ENCODE measurements around the gene PHC3. TPM values are rescaled to one million over a fixed set of nuclear protein-coding genes. Genes with fewer than 3 reads are reported as not detected.
"Not testable (repeated sequence)": the region's sequence is repeated elsewhere in the genome, so short reads cannot be mapped to it uniquely, and the experiment has no call there.

PHC3 gene
- total RNA-seq, 4 donors from 2014 or later = 73.1 to 128 (median 93.7) TPM

DNA sequence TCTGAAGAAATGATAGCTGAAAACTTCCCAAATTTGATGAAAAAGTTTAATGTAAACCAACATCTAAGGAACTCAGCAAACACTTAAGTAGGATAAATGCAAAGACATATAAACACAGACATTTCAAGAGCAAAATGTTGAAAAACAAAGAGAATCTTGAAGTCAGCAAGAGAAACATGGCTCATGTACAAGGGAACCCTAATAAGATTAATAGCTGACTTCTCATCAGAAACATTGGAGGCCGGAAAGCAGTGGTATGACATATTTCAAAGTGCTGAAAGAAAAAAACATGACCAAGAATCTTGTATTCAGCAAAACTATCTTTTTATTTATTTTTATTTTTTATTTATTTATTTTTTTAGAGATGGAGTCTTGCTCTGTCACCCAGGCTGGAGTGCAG lies 30.1 kb upstream of the PHC3 start:
- WGBS, 2 donors = 97 to 99% methylated on average over 1 of the region's 1 CpG
- DNase-seq = no peak
- intact Hi-C loops (cut with DNase I) = no loop called here

DNA sequence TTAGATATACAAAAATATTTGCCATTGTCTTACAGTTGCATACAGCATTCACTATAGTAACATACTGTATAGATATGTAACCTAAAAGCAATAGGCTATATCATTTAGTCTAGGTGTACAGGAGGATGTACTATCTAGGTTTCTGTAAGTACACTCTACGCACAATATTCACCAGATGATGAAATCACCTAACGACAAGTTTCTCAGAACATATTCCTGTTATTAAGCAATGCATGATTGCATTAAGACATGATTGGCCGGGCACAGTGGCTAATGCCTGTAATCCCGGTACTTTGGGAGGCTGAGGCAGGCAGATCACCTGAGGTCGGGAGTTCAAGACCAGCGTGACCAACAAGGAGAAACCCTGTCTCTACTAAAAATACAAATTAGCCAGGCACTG lies 26.2 kb upstream of the PHC3 start:
- intact Hi-C loops (cut with DNase I) = no loop called here
- H3K4me3 ChIP-seq (replicated peaks in 1 of 3) = no peak overlapping the region
- 77 to 81% methylated on average over 6 of the region's 6 CpGs for WGBS, 2 donors

More for the DNA sequence above, 30.1 kb upstream of the PHC3 start:
- H3K4me1 ChIP-seq = no peaks in the 10 kb centered on the region
- H3K27ac ChIP-seq = no peak overlapping the region
- H3K9me3 ChIP-seq = no peaks in the 10 kb centered on the region
- H3K36me3 ChIP-seq = no peaks in the 10 kb centered on the region
- TF ChIP-seq, protein P1, sequence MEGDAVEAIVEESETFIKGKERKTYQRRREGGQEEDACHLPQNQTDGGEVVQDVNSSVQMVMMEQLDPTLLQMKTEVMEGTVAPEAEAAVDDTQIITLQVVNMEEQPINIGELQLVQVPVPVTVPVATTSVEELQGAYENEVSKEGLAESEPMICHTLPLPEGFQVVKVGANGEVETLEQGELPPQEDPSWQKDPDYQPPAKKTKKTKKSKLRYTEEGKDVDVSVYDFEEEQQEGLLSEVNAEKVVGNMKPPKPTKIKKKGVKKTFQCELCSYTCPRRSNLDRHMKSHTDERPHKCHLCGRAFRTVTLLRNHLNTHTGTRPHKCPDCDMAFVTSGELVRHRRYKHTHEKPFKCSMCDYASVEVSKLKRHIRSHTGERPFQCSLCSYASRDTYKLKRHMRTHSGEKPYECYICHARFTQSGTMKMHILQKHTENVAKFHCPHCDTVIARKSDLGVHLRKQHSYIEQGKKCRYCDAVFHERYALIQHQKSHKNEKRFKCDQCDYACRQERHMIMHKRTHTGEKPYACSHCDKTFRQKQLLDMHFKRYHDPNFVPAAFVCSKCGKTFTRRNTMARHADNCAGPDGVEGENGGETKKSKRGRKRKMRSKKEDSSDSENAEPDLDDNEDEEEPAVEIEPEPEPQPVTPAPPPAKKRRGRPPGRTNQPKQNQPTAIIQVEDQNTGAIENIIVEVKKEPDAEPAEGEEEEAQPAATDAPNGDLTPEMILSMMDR (IDR thresholded peaks at IDR 0.05) = no peak
- no peaks in the 10 kb centered on the region for H3K27me3 ChIP-seq
- H3K4me3 ChIP-seq (replicated peaks in 1 of 3) = no peak overlapping the region

DNA sequence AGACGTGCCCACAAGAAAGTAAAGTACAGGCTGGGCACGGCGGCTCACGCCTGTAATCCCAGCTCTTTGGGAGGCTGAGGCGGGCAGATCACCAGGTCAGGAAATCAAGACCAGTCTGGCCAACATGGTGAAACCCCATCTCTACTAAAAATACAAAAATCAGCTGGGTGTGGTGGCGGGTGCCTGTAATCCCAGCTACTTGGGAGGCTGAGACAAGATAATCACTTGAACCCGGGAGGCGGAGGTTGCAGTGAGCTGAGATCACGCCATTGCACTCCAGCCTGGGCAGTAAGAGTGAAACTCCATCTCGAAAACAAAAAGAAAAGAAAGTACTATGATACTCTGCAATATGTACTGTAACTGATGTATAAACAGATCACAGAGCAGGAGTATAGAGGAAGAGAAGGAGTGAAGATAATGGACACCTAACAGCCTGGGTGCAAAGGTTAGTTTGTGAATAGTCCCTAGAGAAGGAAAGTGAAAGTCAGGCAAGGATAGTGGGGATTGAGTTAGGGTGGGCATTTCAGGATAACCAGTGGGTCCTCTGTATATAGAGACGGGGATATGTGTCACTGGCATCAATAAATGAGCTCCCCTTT lies 24.7 kb upstream of the PHC3 start:
- 93 to 97% methylated on average over 11 of the region's 11 CpGs for WGBS, 2 donors
- H3K27me3 ChIP-seq; H3K4me3 ChIP-seq (replicated peaks in 1 of 3); H3K9me3 ChIP-seq; H3K27ac ChIP-seq; H3K36me3 ChIP-seq; DNase-seq; intact Hi-C loops (cut with DNase I); H3K4me1 ChIP-seq: not testable (repeated sequence)

More for the DNA sequence above, 26.2 kb upstream of the PHC3 start:
- H3K27me3 ChIP-seq = no peaks in the 10 kb centered on the region
- H3K9me3 ChIP-seq = no peaks in the 10 kb centered on the region
- no peaks in the 10 kb centered on the region for H3K36me3 ChIP-seq
- TF ChIP-seq, protein P1 (IDR thresholded peaks at IDR 0.05) = no peak
- no peak for TF ChIP-seq POLR2A (IDR thresholded peaks at IDR 0.05)
- no peak for DNase-seq
- no peaks in the 10 kb centered on the region for H3K4me1 ChIP-seq
- no peak overlapping the region for H3K27ac ChIP-seq

DNA sequence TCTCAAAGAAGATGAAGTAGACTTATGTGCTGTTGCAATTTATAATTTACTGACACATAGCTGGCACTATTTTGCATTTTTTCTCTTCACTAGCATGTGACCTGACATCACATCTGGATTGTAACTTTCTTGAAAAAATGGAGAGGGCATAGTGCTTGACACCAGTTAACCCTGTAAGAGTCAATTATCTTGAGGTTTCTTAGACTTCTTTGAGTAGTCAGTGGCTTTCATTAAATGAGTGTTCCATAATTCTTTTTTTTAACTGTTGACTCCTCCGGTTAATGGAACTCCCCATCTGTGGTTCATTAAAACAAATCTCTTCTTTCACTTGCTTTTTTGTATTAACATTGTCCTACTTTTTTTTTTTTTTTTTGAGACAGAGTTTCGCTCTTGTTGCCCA lies 23.8 kb upstream of the PHC3 start:
- 85 to 92% methylated on average over 2 of the region's 2 CpGs for WGBS, 2 donors
- H3K4me1 ChIP-seq = no peaks in the 10 kb centered on the region
- H3K4me3 ChIP-seq (replicated peaks in 1 of 3) = no peak overlapping the region

DNA sequence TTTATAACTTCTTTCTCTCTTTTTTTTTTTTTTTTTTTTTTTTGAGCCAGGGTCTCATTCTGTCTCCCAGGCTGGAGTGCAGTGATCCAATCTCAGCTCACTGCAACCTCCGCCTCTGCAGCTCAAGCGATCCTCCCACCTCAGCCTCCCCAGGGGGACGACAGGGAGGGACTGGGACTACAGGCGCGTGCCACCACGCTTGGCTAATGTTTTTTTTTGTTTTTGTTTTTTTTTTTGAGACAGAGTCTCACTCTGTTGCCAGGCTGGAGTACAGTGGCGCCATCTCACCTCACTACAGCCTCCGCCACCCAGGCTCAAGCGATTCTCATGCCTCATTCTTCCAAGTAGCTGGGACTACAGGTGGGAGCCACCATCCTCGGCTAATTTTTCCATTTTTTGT lies 23.0 kb upstream of the PHC3 start:
- H3K4me1 ChIP-seq = no peaks in the 10 kb centered on the region
- no peak for DNase-seq
- no peaks in the 10 kb centered on the region for H3K27me3 ChIP-seq
- no peaks in the 10 kb centered on the region for H3K36me3 ChIP-seq
- intact Hi-C loops (cut with DNase I) = no loop called here
- H3K9me3 ChIP-seq = no peaks in the 10 kb centered on the region
- no peak overlapping the region for H3K27ac ChIP-seq
- WGBS, 2 donors = 94 to 97% methylated on average over 10 of the region's 10 CpGs
- H3K4me3 ChIP-seq (replicated peaks in 1 of 3) = no peak overlapping the region
- no peak for TF ChIP-seq POLR2A (IDR thresholded peaks at IDR 0.05)
- TF ChIP-seq, protein P1 (IDR thresholded peaks at IDR 0.05) = no peak

More for the DNA sequence above, 23.8 kb upstream of the PHC3 start:
- no peak for TF ChIP-seq POLR2A (IDR thresholded peaks at IDR 0.05)
- TF ChIP-seq, protein P1 (IDR thresholded peaks at IDR 0.05) = no peak
- no peak for DNase-seq
- Histone ChIP-seq H3K27ac (no peak overlapping the region), H3K9me3 (no peaks in the 10 kb centered on the region), H3K27me3 (no peaks in the 10 kb centered on the region), H3K36me3 (no peaks in the 10 kb centered on the region)
- intact Hi-C loops (cut with DNase I) = no loop called here
